PC-9 (cell line): Measurements from ENCODE around the gene OPN3. TPM values are rescaled to one million over a fixed set of nuclear protein-coding genes. Genes with fewer than 3 reads are reported as not detected.

Experiments
- Bru-seq: library from RNA; stranded (reverse); fragments of 400-500 nt; gene quantifications from one replicate; lab custom pipeline; 2021; lab: Mats Ljungman, UMichigan
- BruChase-seq, 2 experiments: library from RNA; stranded (reverse); fragments of 400-500 nt; gene quantifications; one replicate each; lab custom pipeline; 2021; lab: Mats Ljungman, UMichigan
- BruUV-seq: library from RNA; stranded (reverse); fragments of 400-500 nt; replicated peaks from 2 replicates; lab custom pipeline; 2021; lab: Mats Ljungman, UMichigan
- CTCF ChIA-PET: fragments of 300-600 bp; sonication (Branson Sonifier 250); formaldehyde crosslinking; loops from one replicate; lab custom pipeline; 2022; ENCODE audit warnings: antibody characterized with exemption; lab: Charles Lee
- POLR2A ChIA-PET: fragments of 300-600 bp; sonication (Branson Sonifier 250); formaldehyde crosslinking; loops from one replicate; lab custom pipeline; 2022; ENCODE audit warnings: antibody characterized with exemption; ENCODE audit not compliant: unreplicated experiment; lab: Charles Lee
- DNase-seq, 2 experiments: peaks; one replicate each; pipeline versions ENCODE4 v3.0.0 to v3.0.0-alpha.2; 2015 to 2022; ENCODE audit warnings: mixed read lengths in 1 of 2
- H2AFZ ChIP-seq: fragments of 200-600 bp; sonication (generic); 2 replicates; pipeline ENCODE4 v1.8.1; 2017; ENCODE audit warnings: antibody characterized with exemption
- H3F3A ChIP-seq: fragments of 200-600 bp; sonication (generic); 2 replicates; pipeline ENCODE4 v1.8.1; 2017; ENCODE audit warnings: antibody characterized with exemption, mild to moderate bottlenecking, low read depth; ENCODE audit not compliant: insufficient read depth
- H3K27ac ChIP-seq: fragments of 200-600 bp; sonication (generic); 2 replicates; pipeline ENCODE4 v1.6.1; 2016; ENCODE audit warnings: mixed run types
- H3K27me3 ChIP-seq: fragments of 200-600 bp; sonication (generic); 2 replicates; pipeline ENCODE4 v1.6.1; 2016; ENCODE audit warnings: low read depth, mixed run types; ENCODE audit not compliant: insufficient read depth
- H3K36me3 ChIP-seq: fragments of 200-600 bp; sonication (generic); 2 replicates; pipeline ENCODE4 v1.6.1; 2016; ENCODE audit warnings: low read depth, mixed run types
- H3K4me1 ChIP-seq: fragments of 200-600 bp; sonication (generic); replicated peaks from 2 replicates; pipeline ENCODE4 v1.6.1; 2016; ENCODE audit warnings: mixed run types; ENCODE audit not compliant: insufficient read depth
- H3K4me2 ChIP-seq: fragments of 200-600 bp; sonication (generic); 2 replicates; pipeline ENCODE4 v1.6.1; 2017; ENCODE audit warnings: mixed run types
- H3K4me3 ChIP-seq: fragments of 200-600 bp; sonication (generic); 2 replicates; pipeline ENCODE4 v1.6.1; 2016; ENCODE audit warnings: mixed run types
- H3K79me2 ChIP-seq: fragments of 200-600 bp; sonication (generic); 2 replicates; pipeline ENCODE4 v1.6.1; 2017; ENCODE audit warnings: low read depth, mixed run types
- H3K9me2 ChIP-seq: fragments of 200-600 bp; sonication (generic); 2 replicates; pipeline ENCODE4 v1.8.1; 2017; ENCODE audit warnings: mild to moderate bottlenecking; ENCODE audit not compliant: insufficient read depth
- H3K9me3 ChIP-seq: fragments of 200-600 bp; sonication (generic); 2 replicates; pipeline ENCODE4 v1.8.1; 2016; ENCODE audit warnings: low read depth; ENCODE audit not compliant: insufficient read depth
- H4K20me1 ChIP-seq: fragments of 200-600 bp; sonication (generic); 2 replicates; pipeline ENCODE4 v1.8.1; 2017; ENCODE audit not compliant: insufficient read depth
- EZH2 ChIP-seq: fragments of 200-600 bp; sonication (generic); IDR thresholded peaks from 2 replicates; pipeline ENCODE4 v1.8.0; 2017; ENCODE audit warnings: antibody characterized with exemption, low read depth
- intact Hi-C: fragments of 100-400 bp; cut with micrococcal nuclease; formaldehyde crosslinking; loops from one replicate; pipeline ENCODE4 v1.10.0; 2022; ENCODE audit not compliant: unreplicated experiment
- long read RNA-seq: library from polyadenylated mRNA; stranded (forward); transcript quantifications from one replicate; pipeline ENCODE4 v2.0.0, GENCODE V29; 2022
- total RNA-seq: library from RNA; stranded (reverse); gene quantifications from 2 replicates; pipeline ENCODE4 v1.2.3, GENCODE V29; 2021
- TF ChIP-seq, protein P1 (sequence below): fragments of 200-600 bp; sonication (generic); conservative IDR thresholded peaks from 2 replicates; pipeline ENCODE4 v1.6.1; 2017; ENCODE audit warnings: mixed run types, antibody characterized with exemption, mild to moderate bottlenecking, moderate library complexity

OPN3 gene, protein sequence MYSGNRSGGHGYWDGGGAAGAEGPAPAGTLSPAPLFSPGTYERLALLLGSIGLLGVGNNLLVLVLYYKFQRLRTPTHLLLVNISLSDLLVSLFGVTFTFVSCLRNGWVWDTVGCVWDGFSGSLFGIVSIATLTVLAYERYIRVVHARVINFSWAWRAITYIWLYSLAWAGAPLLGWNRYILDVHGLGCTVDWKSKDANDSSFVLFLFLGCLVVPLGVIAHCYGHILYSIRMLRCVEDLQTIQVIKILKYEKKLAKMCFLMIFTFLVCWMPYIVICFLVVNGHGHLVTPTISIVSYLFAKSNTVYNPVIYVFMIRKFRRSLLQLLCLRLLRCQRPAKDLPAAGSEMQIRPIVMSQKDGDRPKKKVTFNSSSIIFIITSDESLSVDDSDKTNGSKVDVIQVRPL
- 53.2 and 62.7 TPM in 2 replicates for total RNA-seq
- percentile 87 among the genes with signal in this experiment for Bru-seq, nascent RNA
- percentile 90 among the genes with signal in this experiment for BruChase-seq, experiment 1, labeled RNA remaining after a 2-hour chase
- percentile 93 among the genes with signal in this experiment for BruChase-seq, experiment 2, labeled RNA remaining after a 6-hour chase
- long read RNA-seq, transcript OPN3-206 (3 exons, 1,816 nt), result minor isoform, 148 of 329 reads
- long read RNA-seq, transcript OPN3-204 (4 exons, 1,961 nt), result minor isoform, 10 of 329 reads
- long read RNA-seq, transcript OPN3-201 (4 exons, 2,620 nt), result major isoform, 150 of 329 reads
- long read RNA-seq, partial matches to known transcripts, result 2 of 329 reads
- long read RNA-seq, other reads (novel, unspliced or antisense), result 19 of 329 reads

DNA sequence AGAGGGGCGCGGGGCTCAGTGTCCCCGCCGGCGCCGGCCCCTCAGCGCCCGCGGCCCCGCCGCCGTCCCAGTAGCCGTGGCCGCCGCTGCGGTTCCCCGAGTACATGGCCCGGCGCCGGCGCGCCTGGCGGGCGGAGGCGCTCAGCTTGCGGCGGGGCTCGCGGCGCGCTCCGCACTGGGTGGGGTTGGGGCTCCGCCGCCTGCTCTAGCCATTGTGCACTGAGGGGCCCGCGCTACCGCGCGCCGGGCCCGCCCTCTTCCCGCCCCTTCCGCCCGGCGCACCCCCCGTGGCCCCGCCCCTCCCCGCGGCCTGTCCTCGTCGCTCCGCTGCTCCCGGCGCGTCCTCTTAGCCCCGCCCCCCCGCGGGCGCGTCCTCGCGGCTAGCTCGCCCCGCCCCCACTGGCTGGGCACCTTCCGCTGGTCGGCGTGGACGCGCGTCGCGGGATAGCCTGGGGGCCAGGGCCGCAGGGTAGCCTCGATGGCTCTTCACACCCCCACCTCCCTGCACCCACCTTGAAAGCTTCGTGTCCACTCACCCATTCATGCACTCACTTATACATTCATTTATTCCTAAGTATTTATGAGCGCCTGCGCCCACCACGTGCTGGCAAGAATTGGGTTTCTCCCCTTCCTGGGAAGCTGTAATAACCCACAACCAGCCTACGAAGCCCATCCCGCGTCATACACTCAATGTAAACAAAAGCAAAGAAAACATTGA is at the start of gene OPN3, which contains the start of gene CHML:
OPN3 (minus strand) TSS at position 221 of the 718 bp plus-strand sequence; CDS start at position 106, 115 bp downstream.
CHML (minus strand) TSS at position 221 of the 718 bp plus-strand sequence. CDS start 4,603 bp downstream, outside the sequence.
- BruUV-seq, result no TSS peak
- ChIA-PET POLR2A (interaction anchor here (0.6 to 1.7 kb wide), 7 partner anchors 30 to 874 kb away, joined by 5 to 23 read pairs (median 13); no protein-coding TSS in a partner anchor), CTCF (interaction anchor here (0.5 to 0.7 kb wide), 2 partner anchors 123 to 154 kb away, joined by 3 to 8 read pairs; no protein-coding TSS in a partner anchor)
- peak; percentile 70 to 93 for DNase-seq
- H3K36me3 ChIP-seq, result peaks cover 20% of the 10 kb centered on the region
- no peaks in the 10 kb centered on the region for H3K9me2 ChIP-seq
- H3K27ac ChIP-seq, result peak within 1 kb of the TSS; percentile 86
- H3K9me3 ChIP-seq, result peaks cover 3% of the 10 kb centered on the region; the same call in 1 of the 2 replicates
- TF ChIP-seq EZH2, result no peak
- TF ChIP-seq, protein P1, sequence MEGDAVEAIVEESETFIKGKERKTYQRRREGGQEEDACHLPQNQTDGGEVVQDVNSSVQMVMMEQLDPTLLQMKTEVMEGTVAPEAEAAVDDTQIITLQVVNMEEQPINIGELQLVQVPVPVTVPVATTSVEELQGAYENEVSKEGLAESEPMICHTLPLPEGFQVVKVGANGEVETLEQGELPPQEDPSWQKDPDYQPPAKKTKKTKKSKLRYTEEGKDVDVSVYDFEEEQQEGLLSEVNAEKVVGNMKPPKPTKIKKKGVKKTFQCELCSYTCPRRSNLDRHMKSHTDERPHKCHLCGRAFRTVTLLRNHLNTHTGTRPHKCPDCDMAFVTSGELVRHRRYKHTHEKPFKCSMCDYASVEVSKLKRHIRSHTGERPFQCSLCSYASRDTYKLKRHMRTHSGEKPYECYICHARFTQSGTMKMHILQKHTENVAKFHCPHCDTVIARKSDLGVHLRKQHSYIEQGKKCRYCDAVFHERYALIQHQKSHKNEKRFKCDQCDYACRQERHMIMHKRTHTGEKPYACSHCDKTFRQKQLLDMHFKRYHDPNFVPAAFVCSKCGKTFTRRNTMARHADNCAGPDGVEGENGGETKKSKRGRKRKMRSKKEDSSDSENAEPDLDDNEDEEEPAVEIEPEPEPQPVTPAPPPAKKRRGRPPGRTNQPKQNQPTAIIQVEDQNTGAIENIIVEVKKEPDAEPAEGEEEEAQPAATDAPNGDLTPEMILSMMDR, result no peak
- H4K20me1 ChIP-seq, result no peaks in the 10 kb centered on the region
- H3K79me2 ChIP-seq, result peaks cover 42% of the 10 kb centered on the region
- no peaks in the 10 kb centered on the region for H3K27me3 ChIP-seq
- intact Hi-C loops, result loop anchor here (1.0 to 2.0 kb wide), 3 partner anchors 67 to 364 kb away; no protein-coding TSS in a partner anchor
- H2AFZ ChIP-seq, result peak within 1 kb of the TSS; percentile 84
- peaks cover 37% of the 10 kb centered on the region for H3F3A ChIP-seq
- peaks cover 46% of the 10 kb centered on the region for H3K4me1 ChIP-seq
- H3K4me2 ChIP-seq, result peak within 1 kb of the TSS; percentile 100
- H3K4me3 ChIP-seq, result peak within 1 kb of the TSS; percentile 78

DNA sequence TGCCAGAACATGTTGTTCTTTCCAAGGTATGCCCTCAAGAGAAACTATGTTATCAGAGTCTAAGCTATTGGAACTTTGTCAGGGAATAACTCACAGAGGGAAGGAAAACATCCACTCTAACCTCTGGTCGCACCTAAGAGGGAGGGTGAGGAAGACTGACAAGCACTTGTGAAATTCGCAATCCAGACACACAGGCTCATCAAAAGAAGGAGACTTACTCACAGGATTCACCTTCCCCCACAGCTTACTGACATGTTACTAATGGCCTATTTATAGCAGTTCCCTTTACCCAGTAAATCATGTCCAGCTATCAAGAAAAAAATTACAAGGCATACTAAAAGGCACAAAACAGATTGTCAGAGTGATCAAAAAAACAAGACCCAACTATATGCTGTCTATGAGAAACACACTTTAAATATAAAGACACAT is 48.8 kb upstream of the OPN3 start:
- peak overlapping the region; percentile 43 for H3K4me2 ChIP-seq
- no peaks in the 10 kb centered on the region for H4K20me1 ChIP-seq
- no peak for TF ChIP-seq EZH2
- peaks cover 10% of the 10 kb centered on the region; the same call in 1 of the 2 replicates for H3F3A ChIP-seq
- H3K27ac ChIP-seq, result peak overlapping the region; percentile 71
- POLR2A ChIA-PET, result interaction anchor here (0.6 to 0.7 kb wide), 3 partner anchors 47 to 149 kb away, joined by 3 to 10 read pairs (median 5); no protein-coding TSS in a partner anchor
- no peaks in the 10 kb centered on the region for H3K9me2 ChIP-seq
- intact Hi-C loops, result no loop called here
- peak overlapping the region; percentile 63 for H2AFZ ChIP-seq
- BruUV-seq, result no TSS peak
- 0 out of 2 replicates have a peak overlapping the region, but pooled peaks have one; percentile 12 for H3K4me3 ChIP-seq
- CTCF ChIA-PET, result no interaction called here
- no peaks in the 10 kb centered on the region; the same call in 1 of the 2 replicates for H3K9me3 ChIP-seq
- H3K36me3 ChIP-seq, result no peaks in the 10 kb centered on the region
- peak; percentile 34 to 84 for DNase-seq
- no peaks in the 10 kb centered on the region for H3K79me2 ChIP-seq
- peaks cover 17% of the 10 kb centered on the region for H3K4me1 ChIP-seq
- H3K27me3 ChIP-seq, result no peaks in the 10 kb centered on the region

DNA sequence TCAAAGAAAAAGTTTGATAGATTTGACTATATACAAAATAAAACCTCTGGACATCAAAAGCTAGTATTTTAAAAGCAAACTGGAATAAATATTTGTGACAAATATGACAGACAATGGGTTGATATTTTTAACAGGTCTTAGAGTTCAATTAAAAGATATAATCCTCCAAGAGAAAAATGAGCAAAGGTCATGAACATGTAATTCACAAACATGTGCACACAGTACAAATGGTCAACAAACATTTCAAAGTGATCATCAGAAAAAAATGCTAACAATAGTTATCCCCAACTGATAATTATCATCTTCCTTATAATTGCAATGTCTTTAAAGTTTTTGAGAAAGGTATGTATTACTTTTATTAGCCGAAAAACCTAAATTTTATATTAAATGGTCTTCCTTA is 43.9 kb upstream of the OPN3 start:
- H2AFZ ChIP-seq, result no peak overlapping the region
- H3K27ac ChIP-seq, result no peak overlapping the region
- H3F3A ChIP-seq, result peaks cover 7% of the 10 kb centered on the region; the same call in 1 of the 2 replicates
- no peaks in the 10 kb centered on the region for H4K20me1 ChIP-seq
- BruUV-seq, result no TSS peak
- peaks cover 12% of the 10 kb centered on the region for H3K4me1 ChIP-seq
- no peak overlapping the region for H3K4me2 ChIP-seq
- no peaks in the 10 kb centered on the region for H3K36me3 ChIP-seq
- TF ChIP-seq EZH2, result no peak
- TF ChIP-seq, protein P1, result no peak
- H3K9me3 ChIP-seq, result no peaks in the 10 kb centered on the region
- DNase-seq, result no peak
- H3K27me3 ChIP-seq, result no peaks in the 10 kb centered on the region
- no peaks in the 10 kb centered on the region for H3K79me2 ChIP-seq
- H3K9me2 ChIP-seq, result no peaks in the 10 kb centered on the region; the same call in 1 of the 2 replicates
- intact Hi-C loops, result no loop called here
- CTCF ChIA-PET, result no interaction called here
- no peak overlapping the region for H3K4me3 ChIP-seq
- POLR2A ChIA-PET, result interaction anchor here (0.6 kb wide), 1 partner anchor 69 kb away, joined by 3 read pairs; no protein-coding TSS in a partner anchor
